WTC11 (cell line): ENCODE results near the gene LCN15. TPM values are rescaled to one million over a fixed set of nuclear protein-coding genes. Genes with fewer than 3 reads are reported as not detected.

Experiments used
- ATAC-seq: fragments of 200-7000 bp; cut with Tn5 transposase; 2 replicates; pipeline ENCODE4 v1.10.0; 2021; ENCODE audit warnings: mild to moderate bottlenecking, moderate library complexity
- CTCF ChIA-PET: fragments of 300-600 bp; sonication (Branson Sonifier 250); formaldehyde crosslinking; loops from one replicate; lab custom pipeline; 2021; ENCODE audit warnings: antibody characterized with exemption; lab: Charles Lee
- POLR2A ChIA-PET: fragments of 350-600 bp; sonication (Branson Sonifier 250); formaldehyde crosslinking; loops from one replicate; lab custom pipeline; 2021; ENCODE audit warnings: antibody characterized with exemption; lab: Charles Lee
- DNase-seq: peaks from one replicate; pipeline ENCODE4 v3.0.0; 2021; ENCODE audit warnings: low spot score
- H3K27ac Mint-ChIP-seq: 2 replicates; pipeline ENCODE4 v1.8.0; 2021; ENCODE audit warnings: mixed read lengths
- H3K27me3 Mint-ChIP-seq: 2 replicates; pipeline ENCODE4 v1.8.0; 2021; ENCODE audit warnings: low read depth, mild to moderate bottlenecking, moderate library complexity, mixed read lengths
- H3K36me3 Mint-ChIP-seq: 2 replicates; pipeline ENCODE4 v1.8.0; 2021; ENCODE audit warnings: mixed read lengths
- H3K4me1 Mint-ChIP-seq: 2 replicates; pipeline ENCODE4 v1.8.0; 2022; ENCODE audit warnings: mixed read lengths
- H3K4me3 Mint-ChIP-seq: 2 replicates; pipeline ENCODE4 v1.8.0; 2021; ENCODE audit warnings: mild to moderate bottlenecking, moderate library complexity, mixed read lengths
- H3K9me3 Mint-ChIP-seq: 2 replicates; pipeline ENCODE4 v1.8.0; 2021; ENCODE audit warnings: mixed read lengths
- ATF1 ChIP-seq: sonication (generic); formaldehyde crosslinking; IDR thresholded peaks from 2 replicates; pipeline ENCODE4 v1.8.1; 2023; ENCODE audit warnings: mild to moderate bottlenecking, moderate library complexity, missing genetic modification reagents
- CDX4 ChIP-seq: fragments of 250-450 bp; sonication (Bioruptor Pico); IDR thresholded peaks from 2 replicates; pipeline ENCODE4 v1.9.0; 2021; ENCODE audit warnings: moderate library complexity, mild to moderate bottlenecking, inconsistent platforms, borderline replicate concordance
- CREM ChIP-seq: sonication (generic); formaldehyde crosslinking; IDR thresholded peaks from 2 replicates; pipeline ENCODE4 v1.8.1; 2022; ENCODE audit warnings: mild to moderate bottlenecking, missing genetic modification reagents, moderate library complexity
- E2F4 ChIP-seq: sonication (generic); formaldehyde crosslinking; IDR thresholded peaks from 2 replicates; pipeline ENCODE4 v1.8.1; 2022; ENCODE audit warnings: low read depth, mild to moderate bottlenecking, moderate library complexity, missing genetic modification reagents, borderline replicate concordance
- ELF4 ChIP-seq: sonication (generic); formaldehyde crosslinking; IDR thresholded peaks from 2 replicates; pipeline ENCODE4 v1.8.1; 2022; ENCODE audit warnings: low read depth, mild to moderate bottlenecking, moderate library complexity, missing genetic modification reagents
- GABPB1 ChIP-seq: sonication (generic); formaldehyde crosslinking; IDR thresholded peaks from 2 replicates; pipeline ENCODE4 v1.8.1; 2023; ENCODE audit warnings: mild to moderate bottlenecking, missing genetic modification reagents
- GRHL2 ChIP-seq: fragments of 250-450 bp; sonication (Bioruptor Pico); IDR thresholded peaks from 2 replicates; pipeline ENCODE4 v1.8.0; 2022; ENCODE audit warnings: mild to moderate bottlenecking, moderate library complexity; ENCODE audit not compliant: insufficient replicate concordance, severe bottlenecking
- GTF2I ChIP-seq: fragments of 250-450 bp; sonication (Bioruptor Pico); conservative IDR thresholded peaks from 2 replicates; pipeline ENCODE4 v1.4.0; 2021; ENCODE audit warnings: mild to moderate bottlenecking
- HMGA2 ChIP-seq: fragments of 250-450 bp; sonication (Bioruptor Pico); IDR thresholded peaks from 2 replicates; pipeline ENCODE4 v1.4.0; 2021; ENCODE audit warnings: mild to moderate bottlenecking, moderate library complexity
- HMGXB4 ChIP-seq: sonication (generic); formaldehyde crosslinking; IDR thresholded peaks from 2 replicates; pipeline ENCODE4 v1.8.1; 2023; ENCODE audit warnings: mild to moderate bottlenecking, moderate library complexity, missing genetic modification reagents
- MLX ChIP-seq: sonication (generic); formaldehyde crosslinking; IDR thresholded peaks from 2 replicates; pipeline ENCODE4 v1.8.1; 2023; ENCODE audit warnings: mild to moderate bottlenecking, missing genetic modification reagents, moderate library complexity
- NFATC4 ChIP-seq: fragments of 250-450 bp; sonication (Bioruptor Pico); IDR thresholded peaks from 2 replicates; pipeline ENCODE4 v1.9.0; 2021; ENCODE audit warnings: mild to moderate bottlenecking
- RELA ChIP-seq: sonication (generic); formaldehyde crosslinking; IDR thresholded peaks from 2 replicates; pipeline ENCODE4 v1.8.1; 2022; ENCODE audit warnings: missing genetic modification reagents, mild to moderate bottlenecking, borderline replicate concordance
- SMAD3 ChIP-seq: sonication (generic); formaldehyde crosslinking; IDR thresholded peaks from 2 replicates; pipeline ENCODE4 v1.8.0; 2022; ENCODE audit warnings: missing genetic modification reagents, mild to moderate bottlenecking, borderline replicate concordance
- SP1 ChIP-seq: sonication (generic); formaldehyde crosslinking; conservative IDR thresholded peaks from 2 replicates; pipeline ENCODE4 v1.8.1; 2022; ENCODE audit warnings: missing genetic modification reagents
- USF2 ChIP-seq: sonication (generic); formaldehyde crosslinking; IDR thresholded peaks from 2 replicates; pipeline ENCODE4 v1.8.1; 2023; ENCODE audit warnings: mild to moderate bottlenecking, missing genetic modification reagents, moderate library complexity
- ZNF138 ChIP-seq: sonication (generic); formaldehyde crosslinking; conservative IDR thresholded peaks from 2 replicates; pipeline ENCODE4 v1.8.1; 2022; ENCODE audit warnings: mild to moderate bottlenecking, moderate library complexity, missing genetic modification reagents
- ZNF219 ChIP-seq: sonication (generic); formaldehyde crosslinking; IDR thresholded peaks from 2 replicates; pipeline ENCODE4 v1.8.0; 2023; ENCODE audit warnings: missing genetic modification reagents, mild to moderate bottlenecking, borderline replicate concordance
- ZNF317 ChIP-seq: sonication (generic); formaldehyde crosslinking; IDR thresholded peaks from 2 replicates; pipeline ENCODE4 v1.8.1; 2023; ENCODE audit warnings: low read depth, mild to moderate bottlenecking, moderate library complexity, missing genetic modification reagents, borderline replicate concordance
- ZNF396 ChIP-seq: fragments of 250-450 bp; sonication (Bioruptor Pico); IDR thresholded peaks from 2 replicates; pipeline ENCODE4 v1.8.0; 2021; ENCODE audit warnings: mild to moderate bottlenecking, moderate library complexity, borderline replicate concordance
- ZNF416 ChIP-seq: fragments of 250-450 bp; sonication (Bioruptor Pico); IDR thresholded peaks from 2 replicates; pipeline ENCODE4 v1.9.0; 2021; ENCODE audit warnings: mild to moderate bottlenecking, inconsistent platforms
- total RNA-seq: library from RNA; stranded (reverse); gene quantifications from 3 replicates; pipeline ENCODE4 v1.2.3, GENCODE V29; 2021
- TF ChIP-seq, protein P1 (sequence below): fragments of 250-450 bp; sonication (Bioruptor Pico); IDR thresholded peaks from 2 replicates; pipeline ENCODE4 v1.8.0; 2021; ENCODE audit warnings: mild to moderate bottlenecking
- TF ChIP-seq, protein P2 (sequence below): sonication (generic); formaldehyde crosslinking; IDR thresholded peaks from 2 replicates; pipeline ENCODE4 v1.8.1; 2022; ENCODE audit warnings: low read depth, missing genetic modification reagents, borderline replicate concordance

LCN15 gene
- total RNA-seq, 1 experiment from 2014 or later: 0.52 TPM

GRCh38 chr9:136741883-136742571, 22.3 kb downstream of the LCN15 start (continued):
- TF ChIP-seq, protein P1, sequence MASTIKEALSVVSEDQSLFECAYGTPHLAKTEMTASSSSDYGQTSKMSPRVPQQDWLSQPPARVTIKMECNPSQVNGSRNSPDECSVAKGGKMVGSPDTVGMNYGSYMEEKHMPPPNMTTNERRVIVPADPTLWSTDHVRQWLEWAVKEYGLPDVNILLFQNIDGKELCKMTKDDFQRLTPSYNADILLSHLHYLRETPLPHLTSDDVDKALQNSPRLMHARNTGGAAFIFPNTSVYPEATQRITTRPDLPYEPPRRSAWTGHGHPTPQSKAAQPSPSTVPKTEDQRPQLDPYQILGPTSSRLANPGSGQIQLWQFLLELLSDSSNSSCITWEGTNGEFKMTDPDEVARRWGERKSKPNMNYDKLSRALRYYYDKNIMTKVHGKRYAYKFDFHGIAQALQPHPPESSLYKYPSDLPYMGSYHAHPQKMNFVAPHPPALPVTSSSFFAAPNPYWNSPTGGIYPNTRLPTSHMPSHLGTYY: no peak

GRCh38 chr9:136740971-136741882, 23.1 kb downstream of the LCN15 start:
- ChIA-PET POLR2A (no interaction called here), CTCF (interaction anchor here (1.0 to 4.7 kb wide), 8 partner anchors 12 to 294 kb away, joined by 3 to 40 read pairs (median 4); partner anchors contain the start of genes LCN8 and TRAF2)

DNA sequence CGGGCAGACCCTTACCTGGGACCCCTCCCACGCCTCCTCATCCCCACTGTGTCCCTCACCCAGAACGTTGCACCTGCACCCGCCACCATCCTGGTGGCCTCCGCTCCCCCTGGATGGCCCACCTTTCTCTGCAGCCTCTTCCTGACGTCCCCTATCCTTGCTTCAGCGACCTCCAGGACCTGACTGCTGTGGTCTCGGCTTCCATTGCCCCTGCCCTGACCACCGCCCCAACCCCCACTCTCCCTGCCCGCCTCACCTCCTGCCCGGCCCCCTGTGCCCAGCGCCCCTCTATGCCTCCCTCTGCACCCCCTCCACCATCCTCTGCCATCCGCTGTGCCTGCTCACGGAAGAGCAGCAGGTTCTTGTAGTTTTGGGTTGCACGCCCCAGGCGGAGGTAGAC, 23.8 kb downstream of the LCN15 start:
- H3K9me3 Mint-ChIP-seq: peaks cover 3% of the 10 kb centered on the region; the same call in 1 of the 2 replicates
- H3K27me3 Mint-ChIP-seq: no peaks in the 10 kb centered on the region
- H3K27ac Mint-ChIP-seq: no peak overlapping the region
- DNase-seq: no peak
- H3K4me1 Mint-ChIP-seq: no peaks in the 10 kb centered on the region; the same call in none of the 2 replicates
- CTCF ChIA-PET: interaction anchor here (0.8 to 4.1 kb wide), 2 partner anchors 11 to 23 kb away, joined by 3 to 40 read pairs; no protein-coding TSS in a partner anchor
- no peak for TF ChIP-seq ZNF416
- TF ChIP-seq, protein P2, sequence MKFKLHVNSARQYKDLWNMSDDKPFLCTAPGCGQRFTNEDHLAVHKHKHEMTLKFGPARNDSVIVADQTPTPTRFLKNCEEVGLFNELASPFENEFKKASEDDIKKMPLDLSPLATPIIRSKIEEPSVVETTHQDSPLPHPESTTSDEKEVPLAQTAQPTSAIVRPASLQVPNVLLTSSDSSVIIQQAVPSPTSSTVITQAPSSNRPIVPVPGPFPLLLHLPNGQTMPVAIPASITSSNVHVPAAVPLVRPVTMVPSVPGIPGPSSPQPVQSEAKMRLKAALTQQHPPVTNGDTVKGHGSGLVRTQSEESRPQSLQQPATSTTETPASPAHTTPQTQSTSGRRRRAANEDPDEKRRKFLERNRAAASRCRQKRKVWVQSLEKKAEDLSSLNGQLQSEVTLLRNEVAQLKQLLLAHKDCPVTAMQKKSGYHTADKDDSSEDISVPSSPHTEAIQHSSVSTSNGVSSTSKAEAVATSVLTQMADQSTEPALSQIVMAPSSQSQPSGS (CRISPR knock-in tag): no peak
- TF ChIP-seq E2F4 (CRISPR knock-in tag): no peak
- no peak for TF ChIP-seq ELF4 (CRISPR knock-in tag)
- TF ChIP-seq CDX4 (CRISPR knock-in tag): no peak
- no peak for TF ChIP-seq ATF1 (CRISPR knock-in tag)
- TF ChIP-seq USF2 (CRISPR knock-in tag): no peak
- no peak for TF ChIP-seq SMAD3 (CRISPR knock-in tag)
- TF ChIP-seq MLX (CRISPR knock-in tag): no peak
- no peak for TF ChIP-seq ZNF138 (CRISPR knock-in tag)
- TF ChIP-seq GRHL2: no peak
- no peak for TF ChIP-seq SP1
- TF ChIP-seq ZNF317 (CRISPR knock-in tag): no peak
- TF ChIP-seq HMGXB4 (CRISPR knock-in tag): no peak
- TF ChIP-seq ZNF396: no peak
- no peak for TF ChIP-seq HMGA2 (CRISPR knock-in tag)
- no peak for TF ChIP-seq NFATC4 (CRISPR knock-in tag)
- no peak for TF ChIP-seq CREM
- no peak for TF ChIP-seq ZNF219 (CRISPR knock-in tag)
- H3K36me3 Mint-ChIP-seq: no peaks in the 10 kb centered on the region
- no peak for ATAC-seq
- H3K4me3 Mint-ChIP-seq: no peak overlapping the region
- POLR2A ChIA-PET: no interaction called here

More at GRCh38 chr9:136740971-136741882, 23.1 kb downstream of the LCN15 start:
- H3K27me3 Mint-ChIP-seq: no peaks in the 10 kb centered on the region
- ATAC-seq: no peak
- TF ChIP-seq GTF2I (no peak), GABPB1 (CRISPR knock-in tag) (peak; percentile 48; the same call in 1 of the 2 replicates), RELA (CRISPR knock-in tag) (no peak)
- TF ChIP-seq, all 79 proteins: peak for 1
- DNase-seq: no peak
- Mint-ChIP-seq H3K9me3 (peaks cover 3% of the 10 kb centered on the region; the same call in 1 of the 2 replicates), H3K27ac (no peak overlapping the region), H3K4me3 (peak overlapping the region; percentile 25), H3K4me1 (no peaks in the 10 kb centered on the region; the same call in none of the 2 replicates), H3K36me3 (no peaks in the 10 kb centered on the region)
